Stimulated activated CD8-positive, alpha-beta memory T cell treated with anti-CD3 and anti-CD28 coated beads, Interleukin-7, amount 100 ng/mL, for 48 hours (primary cell): ENCODE data around the gene SPTBN5.

Experiments used
- DNase-seq, 2 donors: peaks; one replicate each; pipeline ENCODE4 v3.0.0-alpha.2; 2020; ENCODE audit warnings: low read depth in 1 of 2; ENCODE audit errors: extremely low read depth in 1 of 2

Gene SPTBN5

GRCh38 chr15:41868321-41868720 is 25.5 kb downstream of the SPTBN5 start:
- no peak for DNase-seq

GRCh38 chr15:41866872-41867579 is 26.8 kb downstream of the SPTBN5 start:
- DNase-seq: no peak

DNA sequence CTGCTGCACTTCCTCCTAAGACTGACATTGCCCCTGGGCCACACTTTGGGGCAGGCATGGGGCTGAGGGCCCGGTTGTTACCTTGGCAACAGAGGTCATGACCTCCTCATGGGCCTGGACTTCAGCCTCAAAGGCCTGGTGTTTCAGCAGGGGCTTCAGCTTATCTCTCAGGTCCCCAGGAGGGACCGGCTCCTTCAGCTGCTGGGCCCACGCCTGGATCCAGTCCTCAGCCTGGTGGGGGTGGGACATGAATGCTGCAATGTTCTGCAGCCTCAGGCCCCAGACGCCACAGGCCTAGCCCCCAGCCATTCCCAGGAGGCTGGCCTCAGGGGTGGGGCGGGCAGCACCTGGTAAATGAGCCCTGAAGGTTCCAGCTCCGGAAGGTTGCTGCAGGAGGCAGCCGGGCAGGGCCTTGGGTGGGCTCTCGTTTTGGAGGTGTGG is 27.6 kb downstream of the SPTBN5 start:
- no peak for DNase-seq

DNA sequence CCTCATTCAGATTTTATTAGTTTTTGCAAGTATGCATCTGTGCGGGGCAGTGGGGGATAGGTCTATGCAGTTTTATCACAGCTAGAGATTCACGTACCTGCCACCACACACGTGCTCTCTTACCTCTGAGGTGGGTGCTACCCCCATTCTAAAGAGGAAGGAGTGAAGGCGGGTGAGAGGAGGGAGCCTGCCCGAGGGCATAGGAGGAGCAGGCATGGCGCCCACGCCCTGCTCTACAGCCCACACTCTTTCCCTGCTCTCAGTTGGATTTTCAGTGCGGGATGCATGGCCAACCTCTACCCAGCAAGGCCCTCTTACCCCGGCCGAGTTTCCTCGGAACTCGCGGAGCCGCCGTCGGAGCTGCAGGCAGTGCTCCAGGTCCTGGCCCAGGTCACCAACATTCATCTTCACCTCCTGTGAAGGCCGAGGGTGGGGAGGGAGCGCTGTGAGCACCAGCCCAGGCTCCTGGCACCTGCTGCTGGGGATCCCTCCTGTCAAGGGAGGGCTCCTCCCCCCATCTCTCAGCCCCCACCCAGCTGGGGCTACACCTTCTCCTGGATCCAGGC is 28.3 kb downstream of the SPTBN5 start:
- DNase-seq: no peak

DNA sequence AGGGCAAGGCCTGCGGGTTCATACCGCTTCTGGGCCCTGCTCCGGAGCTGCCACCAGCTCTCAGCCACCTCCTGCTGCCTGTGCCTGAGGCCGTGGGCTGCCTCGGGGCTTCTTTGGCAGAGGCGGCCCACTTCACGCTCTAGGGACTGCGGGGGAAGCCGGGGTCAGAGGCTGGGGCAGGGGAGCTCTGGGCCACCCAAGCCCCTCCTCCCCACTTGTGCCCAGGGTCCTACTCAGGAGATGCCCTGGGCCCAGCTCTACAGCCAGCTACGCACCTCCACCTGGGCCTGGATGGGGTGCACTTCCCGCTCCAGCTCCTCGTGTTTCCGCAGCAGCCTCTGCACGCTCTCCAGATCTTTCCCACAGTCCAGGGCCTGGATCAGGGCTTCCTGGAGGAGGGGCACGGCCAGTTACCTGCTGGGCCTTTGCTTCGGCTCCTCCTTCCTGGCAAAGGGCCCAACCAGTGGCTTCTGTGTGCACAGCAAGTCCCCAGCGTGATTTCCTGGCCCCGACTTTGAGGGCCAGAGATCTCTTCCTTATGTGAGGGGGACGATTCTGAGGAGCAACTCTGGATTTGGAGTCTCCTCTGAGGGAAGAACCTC is 31.2 kb downstream of the SPTBN5 start:
- no peak for DNase-seq

GRCh38 chr15:41861736-41862356 is 32.0 kb downstream of the SPTBN5 start:
- no peak for DNase-seq

DNA sequence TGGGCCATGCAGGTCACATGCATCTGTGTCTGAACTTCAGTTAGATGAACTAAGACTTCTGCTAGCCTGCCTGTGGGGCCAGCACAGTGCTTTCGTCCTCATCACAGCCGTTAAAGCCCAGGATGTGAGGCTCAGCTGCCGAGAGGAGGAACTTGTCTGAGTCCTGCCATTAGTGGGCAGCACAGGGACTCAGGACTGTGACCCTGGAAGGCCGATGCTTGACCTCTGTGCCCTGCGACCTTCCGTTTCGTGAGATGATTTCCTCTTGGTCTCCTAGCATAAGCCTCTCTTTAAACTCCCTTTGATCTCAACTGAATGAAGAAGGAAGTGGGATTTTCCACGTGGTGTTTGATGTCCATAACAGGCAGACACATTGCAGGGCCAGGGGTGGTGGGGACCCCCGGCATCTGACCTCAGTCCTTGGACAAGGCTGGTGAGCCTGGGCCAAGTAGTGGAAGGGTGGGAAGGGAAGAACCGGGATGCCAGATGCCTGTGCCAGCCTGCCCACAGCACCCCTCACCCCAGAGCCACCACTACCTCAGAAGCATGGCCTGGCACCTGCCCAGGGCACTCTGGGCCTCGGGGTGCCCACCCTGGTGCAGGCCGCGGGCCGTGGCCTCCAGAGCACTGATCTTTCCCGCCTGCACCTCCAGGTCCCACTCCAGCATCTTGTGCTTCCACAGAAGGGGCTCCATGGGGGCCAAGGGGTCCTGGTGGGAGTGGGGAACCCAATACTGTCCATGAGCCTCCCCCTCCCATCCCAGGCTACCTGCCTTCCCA is 33.6 kb downstream of the SPTBN5 start:
- DNase-seq: no peak

GRCh38 chr15:41858756-41859155 is 35.1 kb downstream of the SPTBN5 start:
- DNase-seq: no peak

DNA sequence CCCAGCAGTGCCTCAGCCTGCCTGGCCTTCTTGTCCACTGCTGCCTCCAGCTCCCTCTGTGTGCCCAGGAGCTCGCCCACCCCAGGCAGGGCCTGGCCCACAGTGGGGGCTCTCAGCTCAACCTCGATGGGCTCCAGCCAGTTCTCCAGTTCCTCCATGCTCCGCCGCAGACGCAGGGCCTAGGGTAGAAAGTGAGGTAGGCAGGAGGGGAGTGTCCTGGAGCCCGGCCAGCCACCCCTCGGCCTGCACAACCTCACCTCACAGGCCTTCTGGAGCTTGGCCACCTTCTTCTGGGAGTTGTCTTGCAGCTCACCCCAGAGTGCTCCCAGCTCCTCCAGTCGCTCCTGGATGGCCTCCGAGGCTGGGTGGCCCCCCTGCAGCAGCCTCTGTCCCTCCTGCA is 36.5 kb downstream of the SPTBN5 start:
- no peak for DNase-seq

DNA sequence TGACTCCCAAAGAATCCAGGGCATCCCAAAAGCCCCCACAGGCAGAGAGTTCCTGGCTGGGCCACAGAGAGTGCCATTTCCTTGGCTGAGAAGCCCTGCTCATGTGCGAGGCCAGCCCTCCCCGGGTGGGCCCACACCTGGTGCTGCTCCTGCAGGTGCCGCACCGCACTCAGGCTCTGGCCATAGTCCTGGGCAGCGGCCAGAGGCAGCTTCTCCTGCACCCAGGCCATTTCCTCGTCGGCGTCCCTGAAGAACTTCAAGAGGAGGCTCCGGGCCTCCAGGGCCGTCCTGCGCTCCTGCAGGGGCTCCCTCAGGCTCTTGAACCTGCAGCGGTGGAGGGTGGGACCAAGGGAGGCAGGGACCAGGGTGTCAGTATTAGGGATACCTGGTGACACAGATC is 37.1 kb downstream of the SPTBN5 start:
- DNase-seq: no peak

DNA sequence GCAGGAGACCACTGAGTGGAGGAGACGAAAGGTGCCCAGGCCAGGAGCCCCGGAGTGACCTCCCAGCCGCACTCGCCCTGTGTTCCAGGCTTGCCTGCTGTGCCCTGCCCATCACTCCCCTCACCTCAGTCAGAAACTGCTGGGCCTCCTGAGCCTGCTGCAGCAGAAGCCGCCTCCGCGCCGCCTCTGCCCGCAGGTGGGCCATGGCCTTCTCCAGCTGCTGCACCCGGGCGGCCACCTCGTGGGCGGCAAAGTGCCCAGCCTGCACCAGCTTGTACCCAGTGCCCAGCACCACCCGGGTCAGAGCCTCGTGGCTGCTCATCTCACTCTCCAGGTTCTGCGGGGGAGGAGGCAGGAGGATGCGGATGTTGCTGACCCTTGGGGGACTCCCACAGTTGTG is 37.6 kb downstream of the SPTBN5 start:
- no peak for DNase-seq

DNA sequence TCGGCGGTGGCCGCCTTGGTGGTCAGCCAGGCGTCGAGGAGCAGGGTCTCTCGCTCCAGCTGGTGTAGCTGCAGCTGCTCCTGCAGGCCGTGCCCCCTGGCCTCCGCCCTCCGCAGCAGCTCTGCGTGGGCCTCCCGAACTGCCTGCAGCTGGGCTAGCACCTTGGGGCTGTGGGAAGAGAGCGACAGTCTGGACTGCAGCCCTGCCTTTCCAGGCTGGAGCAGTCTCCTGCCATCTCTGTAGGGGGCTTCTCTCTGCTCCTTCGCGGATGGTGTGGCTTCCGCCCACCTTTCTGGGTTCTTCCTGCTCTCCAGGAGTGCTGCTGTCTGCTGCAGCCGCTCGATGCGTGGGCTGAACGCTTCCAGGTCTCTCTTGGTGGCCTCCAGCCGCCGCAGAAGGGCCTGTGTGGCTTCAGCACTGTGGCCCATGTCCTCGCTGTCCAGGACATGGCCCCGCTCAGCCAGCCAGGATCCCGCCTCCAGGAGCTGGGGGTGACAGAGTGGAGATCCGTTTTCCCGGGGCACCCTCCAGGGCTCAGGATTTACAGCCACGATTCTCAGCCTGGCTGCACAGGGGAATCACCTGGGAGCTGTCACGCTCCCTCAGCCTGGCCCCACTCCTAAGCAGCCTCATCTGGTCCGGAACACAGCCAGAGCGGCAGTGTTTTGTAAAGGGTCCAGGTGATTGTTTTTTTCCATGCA is 38.4 kb downstream of the SPTBN5 start:
- DNase-seq: no peak

DNA sequence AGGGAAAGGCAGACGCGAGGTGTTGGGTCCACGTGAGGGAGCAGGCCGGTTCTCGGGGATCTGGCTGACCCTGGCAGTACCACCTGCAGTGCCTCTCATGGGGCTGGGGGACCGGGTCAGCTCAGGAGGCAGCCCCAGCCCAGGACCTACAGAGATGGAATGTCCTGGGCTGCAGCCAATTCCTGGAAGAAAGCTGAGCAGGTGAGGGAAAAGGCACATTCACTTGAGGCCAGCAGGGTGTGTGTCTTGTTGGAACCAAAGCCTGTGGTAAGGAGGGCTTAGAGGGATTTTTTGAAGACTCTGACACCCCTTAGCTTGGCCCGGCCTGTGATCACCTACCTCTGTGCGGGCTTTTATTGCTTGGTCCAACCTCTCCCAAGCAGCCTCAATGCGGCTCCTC is 39.4 kb downstream of the SPTBN5 start:
- no peak for DNase-seq

GRCh38 chr15:41853831-41854230 is 40.0 kb downstream of the SPTBN5 start:
- DNase-seq: no peak

DNA sequence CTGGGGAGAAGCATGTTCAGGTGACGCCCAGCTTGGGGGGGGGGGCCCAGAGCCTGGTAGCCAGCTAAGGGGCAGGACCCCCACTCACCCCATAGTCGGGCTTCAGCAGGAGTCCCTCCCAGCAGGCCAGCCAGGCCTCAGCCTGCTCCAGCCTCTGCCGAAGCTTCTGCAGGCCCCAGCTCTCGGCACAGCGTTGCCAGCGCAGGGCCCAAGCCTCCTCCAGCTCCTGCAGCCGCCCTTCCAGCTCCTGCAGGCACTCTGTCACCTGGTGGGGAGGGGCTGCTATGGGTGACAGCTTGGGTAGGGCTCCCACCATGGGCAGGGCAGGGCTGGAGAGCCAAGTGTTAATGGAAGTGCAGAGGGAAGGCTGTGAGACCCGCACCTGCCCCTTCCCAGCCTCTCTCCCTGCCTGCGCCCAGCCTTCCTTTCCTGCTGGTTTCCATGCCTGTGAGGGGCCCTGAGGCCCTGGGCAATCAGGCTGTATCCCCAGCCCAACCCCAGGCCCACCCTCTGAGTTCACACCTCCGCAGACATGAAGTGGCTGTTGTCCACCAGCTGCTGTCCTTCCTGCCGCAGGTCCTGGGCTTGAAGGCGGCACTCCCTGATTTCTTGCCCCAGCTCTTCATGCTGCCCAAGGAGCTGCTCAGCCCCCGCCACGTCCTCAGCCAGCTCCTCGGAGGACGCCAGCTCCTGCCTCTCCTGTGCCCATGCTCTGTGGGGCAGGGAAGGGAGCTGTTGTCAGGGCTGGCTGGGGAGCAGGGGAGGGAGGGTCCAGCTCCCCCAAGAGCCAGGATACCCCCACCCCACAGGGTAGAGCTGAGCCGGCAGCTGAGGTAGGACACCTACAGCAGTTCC is 40.9 kb downstream of the SPTBN5 start:
- DNase-seq: no peak

- no peak for DNase-seq
These were observed 42.0 kb downstream of the SPTBN5 start for GRCh38 chr15:41851755-41852370.

- no peak for DNase-seq
These were observed 42.7 kb downstream of the SPTBN5 start for GRCh38 chr15:41851167-41851523.

DNA sequence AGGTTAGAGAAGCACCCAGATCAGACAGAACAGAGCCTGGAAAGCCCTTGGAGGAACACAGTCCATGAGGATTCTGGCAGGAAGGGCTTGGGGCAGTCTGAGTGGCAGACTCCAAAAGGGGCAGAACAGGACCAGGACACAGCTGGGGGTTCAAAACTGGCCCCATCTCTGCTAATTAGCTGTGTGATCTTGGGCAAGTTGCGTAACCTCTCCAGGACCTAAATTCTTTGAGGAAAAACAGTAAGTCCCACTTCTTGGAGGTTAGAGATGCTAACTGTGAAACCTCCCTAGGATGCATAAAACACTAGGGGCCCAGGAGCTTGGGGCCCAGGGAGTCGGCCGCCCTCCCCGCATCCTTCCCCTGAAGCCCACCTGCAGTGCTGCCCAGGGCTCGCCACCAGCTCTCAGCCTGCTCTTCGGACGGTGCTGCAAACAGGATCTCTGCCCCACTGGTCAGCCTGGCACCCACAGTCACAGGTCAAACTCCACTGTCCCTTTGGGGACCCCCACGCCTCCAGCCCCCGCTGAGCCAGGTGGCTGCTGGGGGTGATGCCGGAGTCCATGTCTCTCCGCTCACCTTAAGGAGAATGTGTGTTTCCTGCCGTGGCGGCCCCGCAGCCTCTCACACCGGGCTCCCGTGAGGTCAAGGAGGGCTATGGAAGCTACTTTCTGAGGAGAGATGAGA is 43.2 kb downstream of the SPTBN5 start:
- DNase-seq: no peak

- no peak for DNase-seq
These were observed 44.0 kb downstream of the SPTBN5 start for GRCh38 chr15:41849861-41850260.
